Osteoblast (primary cell): ENCODE data around the gene GPR63. TPM values are rescaled to one million over a fixed set of nuclear protein-coding genes. Genes with fewer than 3 reads are reported as not detected.

ENCODE experiments used
- DNase-seq: peaks from one replicate; pipeline ENCODE4 v3.0.0; 2011; ENCODE audit warnings: low spot score, mixed read lengths; ENCODE audit not compliant: insufficient read length; ENCODE audit errors: missing footprints
- H2AFZ ChIP-seq: 2 replicates; pipeline ENCODE4 v1.6.0; 2011; ENCODE audit warnings: mild to moderate bottlenecking, low read length
- H3K27ac ChIP-seq: 2 replicates; pipeline ENCODE4 v1.5.1; 2011; ENCODE audit warnings: mild to moderate bottlenecking, low read depth, low read length, moderate library complexity
- H3K27me3 ChIP-seq: 2 replicates; pipeline ENCODE4 v1.6.0; 2012; ENCODE audit warnings: mild to moderate bottlenecking, control low read depth, inconsistent platforms, low read length, moderate library complexity; ENCODE audit not compliant: insufficient read depth
- H3K36me3 ChIP-seq: 2 replicates; pipeline ENCODE4 v1.5.1; 2011; ENCODE audit warnings: mild to moderate bottlenecking, low read length, control low read depth, moderate library complexity; ENCODE audit not compliant: insufficient read depth
- H3K4me1 ChIP-seq: 2 replicates; pipeline ENCODE4 v1.5.1; 2011; ENCODE audit warnings: mild to moderate bottlenecking, low read length, control low read depth, moderate library complexity; ENCODE audit not compliant: insufficient read depth
- H3K4me2 ChIP-seq: 2 replicates; pipeline ENCODE4 v1.6.0; 2011; ENCODE audit warnings: mild to moderate bottlenecking, low read length; ENCODE audit not compliant: insufficient read depth
- H3K4me3 ChIP-seq: fragments of 200-600 bp; sonication (generic); 3 replicates; pipeline ENCODE4 v1.5.1; 2012; ENCODE audit warnings: mild to moderate bottlenecking, low read length, inconsistent platforms; ENCODE audit not compliant: insufficient read depth
- H3K79me2 ChIP-seq: 2 replicates; pipeline ENCODE4 v1.6.0; 2012; ENCODE audit warnings: mild to moderate bottlenecking, low read length, control low read depth, inconsistent platforms; ENCODE audit not compliant: insufficient read depth
- H3K9me3 ChIP-seq: 2 replicates; pipeline ENCODE4 v1.5.1; 2011; ENCODE audit warnings: low read depth, low read length, control low read depth
- H4K20me1 ChIP-seq: 2 replicates; pipeline ENCODE4 v1.6.0; 2012; ENCODE audit warnings: mild to moderate bottlenecking, low read length, control low read depth; ENCODE audit not compliant: insufficient read depth
- total RNA-seq: library from RNA; depleted of rRNA; stranded (reverse); fragments of >200 nt; gene quantifications from 2 replicates; pipeline ENCODE4 v1.2.3, GENCODE V29; 2012
- TF ChIP-seq, protein P1 (sequence below): IDR thresholded peaks from 2 replicates; pipeline ENCODE4 v1.5.1; 2011; ENCODE audit warnings: mild to moderate bottlenecking, low read depth, low read length, moderate library complexity; ENCODE audit errors: extremely low read depth

The GPR63 gene
- total RNA-seq, 1 donor, result under 0.01 TPM

DNA sequence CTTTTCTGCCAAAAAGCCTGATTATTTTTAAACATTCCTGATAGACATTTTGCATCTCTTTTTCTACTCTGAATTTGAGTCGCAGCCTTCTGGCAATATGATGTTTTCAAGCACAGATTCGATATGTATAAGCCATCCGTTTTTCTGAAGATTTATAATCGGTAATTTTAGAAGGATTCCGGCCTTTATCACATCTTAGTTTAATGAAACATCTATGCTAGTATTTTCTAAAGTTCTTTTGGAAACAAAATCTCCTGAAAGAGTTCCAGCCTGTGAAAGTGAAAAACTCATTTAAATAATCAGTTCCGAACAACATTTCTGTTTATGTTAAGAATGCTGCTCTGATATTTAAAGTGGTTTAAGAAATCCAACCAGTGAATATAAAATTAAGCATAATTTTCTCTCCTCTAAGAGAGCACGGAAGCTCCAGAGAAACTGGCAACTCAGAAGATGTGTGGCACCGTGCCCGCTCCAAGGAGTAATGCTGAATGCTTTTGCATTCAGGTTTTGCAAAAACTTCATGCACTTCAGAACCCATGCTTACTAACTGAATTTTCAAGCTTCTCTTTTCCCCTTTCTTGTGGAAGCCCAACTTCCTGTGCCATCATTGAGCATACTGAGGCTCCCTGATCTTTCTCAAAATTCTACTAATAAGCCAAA is 39.7 kb upstream of the GPR63 start:
- Histone ChIP-seq H3K27ac (no peak overlapping the region), H3K27me3 (no peaks in the 10 kb centered on the region), H3K36me3 (no peaks in the 10 kb centered on the region), H3K4me1 (no peaks in the 10 kb centered on the region), H3K4me3 (no peak overlapping the region), H2AFZ (no peak overlapping the region), H3K79me2 (no peaks in the 10 kb centered on the region), H3K9me3 (no peaks in the 10 kb centered on the region), H4K20me1 (no peaks in the 10 kb centered on the region), H3K4me2 (no peak overlapping the region)
- DNase-seq, result no peak
- TF ChIP-seq, protein P1, sequence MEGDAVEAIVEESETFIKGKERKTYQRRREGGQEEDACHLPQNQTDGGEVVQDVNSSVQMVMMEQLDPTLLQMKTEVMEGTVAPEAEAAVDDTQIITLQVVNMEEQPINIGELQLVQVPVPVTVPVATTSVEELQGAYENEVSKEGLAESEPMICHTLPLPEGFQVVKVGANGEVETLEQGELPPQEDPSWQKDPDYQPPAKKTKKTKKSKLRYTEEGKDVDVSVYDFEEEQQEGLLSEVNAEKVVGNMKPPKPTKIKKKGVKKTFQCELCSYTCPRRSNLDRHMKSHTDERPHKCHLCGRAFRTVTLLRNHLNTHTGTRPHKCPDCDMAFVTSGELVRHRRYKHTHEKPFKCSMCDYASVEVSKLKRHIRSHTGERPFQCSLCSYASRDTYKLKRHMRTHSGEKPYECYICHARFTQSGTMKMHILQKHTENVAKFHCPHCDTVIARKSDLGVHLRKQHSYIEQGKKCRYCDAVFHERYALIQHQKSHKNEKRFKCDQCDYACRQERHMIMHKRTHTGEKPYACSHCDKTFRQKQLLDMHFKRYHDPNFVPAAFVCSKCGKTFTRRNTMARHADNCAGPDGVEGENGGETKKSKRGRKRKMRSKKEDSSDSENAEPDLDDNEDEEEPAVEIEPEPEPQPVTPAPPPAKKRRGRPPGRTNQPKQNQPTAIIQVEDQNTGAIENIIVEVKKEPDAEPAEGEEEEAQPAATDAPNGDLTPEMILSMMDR, result no peak

DNA sequence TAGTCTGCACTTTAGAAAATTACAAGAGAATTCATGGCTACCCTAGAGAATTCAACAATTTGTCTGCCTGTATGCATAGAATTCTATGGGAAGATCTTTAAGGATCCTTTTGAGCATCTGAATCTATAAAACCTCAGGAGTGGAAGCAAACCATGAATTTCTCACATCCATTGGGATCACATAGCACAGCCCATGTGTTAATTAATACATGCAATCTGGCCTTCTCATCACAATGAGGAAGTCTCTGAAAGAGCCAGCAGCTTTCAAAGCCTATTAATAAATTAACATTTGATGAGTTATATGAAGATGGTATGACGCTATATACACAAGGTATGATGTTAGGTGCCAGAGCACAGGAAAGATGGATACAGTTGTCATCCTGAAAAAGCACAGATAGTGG is 35.7 kb upstream of the GPR63 start:
- Histone ChIP-seq H3K27me3 (no peaks in the 10 kb centered on the region), H3K27ac (no peak overlapping the region), H3K36me3 (no peaks in the 10 kb centered on the region), H3K9me3 (no peaks in the 10 kb centered on the region), H2AFZ (no peak overlapping the region), H4K20me1 (no peaks in the 10 kb centered on the region), H3K4me1 (no peaks in the 10 kb centered on the region), H3K4me3 (no peak overlapping the region), H3K4me2 (no peak overlapping the region), H3K79me2 (no peaks in the 10 kb centered on the region)
- DNase-seq, result no peak
- TF ChIP-seq, protein P1, result no peak

DNA sequence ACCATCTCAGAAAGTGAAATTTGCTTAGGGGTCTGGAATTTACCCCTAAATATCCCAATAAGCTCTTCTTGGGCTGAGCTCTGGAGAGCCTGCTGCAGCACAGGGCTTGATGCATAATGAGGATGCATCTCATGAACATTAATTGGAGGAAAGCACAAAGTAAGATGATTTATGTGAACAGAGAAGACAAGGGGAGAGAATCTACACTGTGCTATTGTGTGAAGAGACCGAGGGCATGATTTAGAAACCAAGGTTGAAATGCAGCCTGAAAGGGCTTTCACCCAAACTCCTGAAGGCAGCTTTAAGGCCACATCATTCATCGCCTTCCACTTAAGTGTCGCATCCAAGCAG is 27.8 kb upstream of the GPR63 start:
- Histone ChIP-seq H3K4me1 (no peaks in the 10 kb centered on the region), H3K36me3 (no peaks in the 10 kb centered on the region), H3K27ac (no peak overlapping the region), H3K9me3 (no peaks in the 10 kb centered on the region), H2AFZ (no peak overlapping the region), H3K27me3 (no peaks in the 10 kb centered on the region), H3K4me2 (no peak overlapping the region), H3K4me3 (no peak overlapping the region), H4K20me1 (no peaks in the 10 kb centered on the region), H3K79me2 (no peaks in the 10 kb centered on the region)
- no peak for DNase-seq
- TF ChIP-seq, protein P1, result no peak

DNA sequence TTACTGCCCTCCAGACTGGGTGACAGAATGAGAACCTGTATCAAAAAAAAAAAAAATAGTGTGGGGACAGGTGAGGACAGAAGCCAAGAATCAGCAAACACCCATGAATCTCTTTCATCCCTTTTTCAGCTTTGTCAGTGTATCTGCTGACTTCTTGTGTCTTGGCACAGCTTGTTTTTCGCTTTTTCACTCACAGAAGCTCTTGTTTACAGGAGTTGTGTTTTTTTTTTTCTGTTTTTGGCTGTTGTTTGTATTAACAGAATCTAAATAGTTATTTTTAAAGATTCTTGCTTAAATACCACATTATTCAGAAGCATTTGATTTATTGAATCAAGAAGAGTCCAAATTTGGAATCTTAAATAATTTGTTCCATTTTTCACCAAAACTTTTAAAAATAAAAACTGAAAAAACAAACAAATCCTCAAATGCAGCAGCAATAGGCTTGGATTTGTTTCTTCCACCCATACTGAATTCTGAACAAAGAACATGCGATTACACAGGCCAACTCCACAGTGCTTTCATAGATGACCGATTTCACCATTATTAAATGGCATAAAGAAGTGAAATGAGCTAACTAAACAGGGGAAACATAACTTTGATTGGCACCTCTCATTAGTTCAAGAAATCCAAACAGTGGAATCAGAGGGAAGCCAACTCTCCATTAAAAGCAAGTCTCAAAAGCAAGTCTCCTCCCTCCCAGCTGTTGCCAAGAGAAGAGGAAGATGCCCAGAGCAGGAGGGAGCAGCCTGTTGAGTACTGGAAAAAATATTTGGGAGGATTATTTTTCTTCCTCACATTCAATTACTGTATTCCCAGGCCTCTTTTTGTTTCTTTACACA is 27.2 kb upstream of the GPR63 start:
- TF ChIP-seq, protein P1, result no peak
- H3K27ac ChIP-seq, result no peak overlapping the region
- DNase-seq, result no peak
- H3K9me3 ChIP-seq, result no peaks in the 10 kb centered on the region
- no peaks in the 10 kb centered on the region for H3K27me3 ChIP-seq
- H4K20me1 ChIP-seq, result no peaks in the 10 kb centered on the region
- H3K4me1 ChIP-seq, result no peaks in the 10 kb centered on the region
- H3K4me2 ChIP-seq, result no peak overlapping the region
- no peak overlapping the region for H3K4me3 ChIP-seq
- H3K36me3 ChIP-seq, result no peaks in the 10 kb centered on the region
- no peaks in the 10 kb centered on the region for H3K79me2 ChIP-seq
- no peak overlapping the region for H2AFZ ChIP-seq
